BLaER1 (cell line): Measurements from ENCODE around the gene ARTN.
A peak's percentile ranks its signal among the peaks of the same experiment; 100 is the strongest.

ENCODE experiments used
- H3K27ac ChIP-seq: shearing (Covaris generic); formaldehyde crosslinking; 2 replicates; pipeline ENCODE4 v1.8.1; 2022
- H3K27me3 ChIP-seq: shearing (Covaris generic); formaldehyde crosslinking; 2 replicates; pipeline ENCODE4 v1.8.1; 2022
- H3K36me3 ChIP-seq: shearing (Covaris generic); formaldehyde crosslinking; 2 replicates; pipeline ENCODE4 v1.8.1; 2022
- H3K4me1 ChIP-seq: shearing (Covaris generic); formaldehyde crosslinking; 2 replicates; pipeline ENCODE4 v1.8.1; 2022
- H3K4me2 ChIP-seq: shearing (Covaris generic); formaldehyde crosslinking; 2 replicates; pipeline ENCODE4 v1.8.1; 2022
- H3K4me3 ChIP-seq: shearing (Covaris generic); formaldehyde crosslinking; 2 replicates; pipeline ENCODE4 v1.8.1; 2022
- H3K9ac ChIP-seq: shearing (Covaris generic); formaldehyde crosslinking; 2 replicates; pipeline ENCODE4 v1.8.1; 2022
- H3K9me3 ChIP-seq: shearing (Covaris generic); formaldehyde crosslinking; 2 replicates; pipeline ENCODE4 v1.8.1; 2022
- H4K20me1 ChIP-seq: shearing (Covaris generic); formaldehyde crosslinking; 2 replicates; pipeline ENCODE4 v1.8.1; 2022
- Cebpa-rat ChIP-seq: shearing (Covaris generic); IDR thresholded peaks from 2 replicates; pipeline ENCODE4 v1.8.1; 2022

Gene ARTN

GRCh38 chr1:43921022-43921421, 12.6 kb upstream of the ARTN start:
- no peak overlapping the region for H3K4me2 ChIP-seq
- H3K4me1 ChIP-seq: no peaks in the 10 kb centered on the region
- H3K9me3 ChIP-seq: no peaks in the 10 kb centered on the region
- H4K20me1 ChIP-seq: no peaks in the 10 kb centered on the region
- H3K9ac ChIP-seq: no peak overlapping the region
- peaks cover 41% of the 10 kb centered on the region for H3K36me3 ChIP-seq
- no peaks in the 10 kb centered on the region for H3K27me3 ChIP-seq
- no peak for TF ChIP-seq Cebpa-rat
- no peak overlapping the region for H3K27ac ChIP-seq
- no peak overlapping the region for H3K4me3 ChIP-seq

- Histone ChIP-seq H3K9me3 (no peaks in the 10 kb centered on the region), H3K4me3 (no peak overlapping the region), H3K4me1 (no peaks in the 10 kb centered on the region), H4K20me1 (no peaks in the 10 kb centered on the region), H3K27ac (no peak overlapping the region), H3K36me3 (peaks cover 53% of the 10 kb centered on the region), H3K4me2 (no peak overlapping the region), H3K9ac (no peak overlapping the region), H3K27me3 (no peaks in the 10 kb centered on the region)
- TF ChIP-seq Cebpa-rat: no peak
These were observed 9.1 kb upstream of the ARTN start for GRCh38 chr1:43924516-43924915.

GRCh38 chr1:43925846-43926245, 7.8 kb upstream of the ARTN start:
- no peak overlapping the region for H3K4me2 ChIP-seq
- H3K9me3 ChIP-seq: no peaks in the 10 kb centered on the region
- no peak for TF ChIP-seq Cebpa-rat
- H3K27ac ChIP-seq: no peak overlapping the region
- peaks cover 63% of the 10 kb centered on the region for H3K36me3 ChIP-seq
- H3K4me3 ChIP-seq: no peak overlapping the region
- H3K27me3 ChIP-seq: no peaks in the 10 kb centered on the region
- no peaks in the 10 kb centered on the region for H3K4me1 ChIP-seq
- no peaks in the 10 kb centered on the region for H4K20me1 ChIP-seq
- no peak overlapping the region for H3K9ac ChIP-seq

- Histone ChIP-seq H3K4me2 (no peak overlapping the region), H3K27me3 (peaks cover 35% of the 10 kb centered on the region), H3K4me1 (peaks cover 36% of the 10 kb centered on the region), H3K9ac (no peak overlapping the region), H4K20me1 (peaks cover 19% of the 10 kb centered on the region), H3K27ac (no peak overlapping the region), H3K9me3 (no peaks in the 10 kb centered on the region), H3K36me3 (peaks cover 29% of the 10 kb centered on the region), H3K4me3 (no peak overlapping the region)
- no peak for TF ChIP-seq Cebpa-rat
These were observed 3.2 kb upstream of the ARTN start for GRCh38 chr1:43930168-43930948.

GRCh38 chr1:43930949-43931275, 2.7 kb upstream of the ARTN start:
- peaks cover 41% of the 10 kb centered on the region for H3K27me3 ChIP-seq
- H3K4me1 ChIP-seq: peaks cover 39% of the 10 kb centered on the region
- H4K20me1 ChIP-seq: peaks cover 24% of the 10 kb centered on the region
- no peaks in the 10 kb centered on the region for H3K9me3 ChIP-seq
- no peak overlapping the region for H3K27ac ChIP-seq
- H3K4me3 ChIP-seq: no peak overlapping the region
- no peak for TF ChIP-seq Cebpa-rat
- H3K36me3 ChIP-seq: peaks cover 23% of the 10 kb centered on the region
- no peak overlapping the region for H3K4me2 ChIP-seq
- H3K9ac ChIP-seq: no peak overlapping the region

- Histone ChIP-seq H4K20me1 (peaks cover 32% of the 10 kb centered on the region), H3K36me3 (peaks cover 16% of the 10 kb centered on the region), H3K27me3 (peaks cover 51% of the 10 kb centered on the region), H3K4me2 (peak overlapping the region; percentile 71), H3K4me3 (no peak overlapping the region), H3K9me3 (no peaks in the 10 kb centered on the region), H3K27ac (no peak overlapping the region; the same call in 1 of the 2 replicates), H3K9ac (no peak overlapping the region; the same call in 1 of the 2 replicates), H3K4me1 (peaks cover 47% of the 10 kb centered on the region)
- no peak for TF ChIP-seq Cebpa-rat
These were observed 1.6 kb upstream of the ARTN start for GRCh38 chr1:43931711-43932660.

GRCh38 chr1:43932786-43933385, 715 bp upstream of the ARTN start:
- no peak overlapping the region for H3K4me3 ChIP-seq
- H4K20me1 ChIP-seq: peaks cover 41% of the 10 kb centered on the region
- H3K27me3 ChIP-seq: peaks cover 60% of the 10 kb centered on the region
- H3K4me1 ChIP-seq: peaks cover 47% of the 10 kb centered on the region
- no peak for TF ChIP-seq Cebpa-rat
- H3K27ac ChIP-seq: no peak overlapping the region
- no peaks in the 10 kb centered on the region for H3K9me3 ChIP-seq
- peak overlapping the region; percentile 71 for H3K4me2 ChIP-seq
- H3K36me3 ChIP-seq: peaks cover 22% of the 10 kb centered on the region
- no peak overlapping the region for H3K9ac ChIP-seq

GRCh38 chr1:43934101-43934985, 742 bp downstream of the ARTN start:
- Histone ChIP-seq H3K4me3 (no peak overlapping the region), H4K20me1 (peaks cover 51% of the 10 kb centered on the region), H3K36me3 (peaks cover 31% of the 10 kb centered on the region), H3K9me3 (no peaks in the 10 kb centered on the region), H3K9ac (no peak overlapping the region), H3K27me3 (peaks cover 65% of the 10 kb centered on the region), H3K27ac (no peak overlapping the region), H3K4me1 (peaks cover 47% of the 10 kb centered on the region), H3K4me2 (peak overlapping the region; percentile 71)
- no peak for TF ChIP-seq Cebpa-rat

GRCh38 chr1:43934986-43935324, 1.4 kb downstream of the ARTN start:
- Histone ChIP-seq H3K4me2 (no peak overlapping the region), H3K27me3 (peaks cover 65% of the 10 kb centered on the region), H3K9ac (no peak overlapping the region), H4K20me1 (peaks cover 51% of the 10 kb centered on the region), H3K9me3 (no peaks in the 10 kb centered on the region), H3K4me1 (peaks cover 47% of the 10 kb centered on the region), H3K4me3 (no peak overlapping the region), H3K27ac (no peak overlapping the region), H3K36me3 (peaks cover 26% of the 10 kb centered on the region)
- no peak for TF ChIP-seq Cebpa-rat
